SU-DHL-6 (cell line): ENCODE data around the gene SIK3.

ENCODE experiments used
- H2AFZ ChIP-seq: fragments of 200-600 bp; sonication (generic); 2 replicates; pipeline ENCODE4 v1.6.1; 2014; ENCODE audit warnings: low read depth, mild to moderate bottlenecking, moderate library complexity, mixed read lengths, antibody characterized with exemption, low read length; ENCODE audit not compliant: severe bottlenecking
- H3F3A ChIP-seq: fragments of 200-600 bp; shearing (Covaris generic); 2 replicates; pipeline ENCODE4 v1.6.0; 2016; ENCODE audit warnings: antibody characterized with exemption, mild to moderate bottlenecking; ENCODE audit not compliant: insufficient read depth
- H3K27ac ChIP-seq: fragments of 200-600 bp; sonication (generic); 2 replicates; pipeline ENCODE4 v1.5.1; 2016; ENCODE audit warnings: low read depth, mild to moderate bottlenecking, low read length, moderate library complexity, mixed read lengths
- H3K27me3 ChIP-seq: fragments of 200-600 bp; sonication (generic), shearing (Covaris generic); 2 replicates; pipeline ENCODE4 v1.6.0; 2014; ENCODE audit warnings: mild to moderate bottlenecking, low read length
- H3K36me3 ChIP-seq: fragments of 200-600 bp; sonication (generic); 2 replicates; pipeline ENCODE4 v1.6.1; 2014; ENCODE audit warnings: mild to moderate bottlenecking, low read length, mixed read lengths
- H3K4me2 ChIP-seq: fragments of 300-600, 200-600 bp; shearing (Covaris generic), sonication (generic); 2 replicates; pipeline ENCODE4 v1.6.0; 2014; ENCODE audit warnings: low read length, low read depth, mild to moderate bottlenecking; ENCODE audit not compliant: poor library complexity, severe bottlenecking
- H3K4me3 ChIP-seq: fragments of 200-600 bp; sonication (generic); 2 replicates; pipeline ENCODE4 v1.5.1; 2014; ENCODE audit warnings: antibody characterized with exemption, low read length, mild to moderate bottlenecking, mixed read lengths; ENCODE audit not compliant: insufficient read depth, poor library complexity, severe bottlenecking
- H3K79me2 ChIP-seq: fragments of 200-600 bp; sonication (generic); 2 replicates; pipeline ENCODE4 v1.6.1; 2014; ENCODE audit warnings: mild to moderate bottlenecking, low read length, moderate library complexity; ENCODE audit not compliant: insufficient read depth
- H3K9ac ChIP-seq: fragments of 200-600 bp; sonication (generic); 2 replicates; pipeline ENCODE4 v1.7.0; 2014; ENCODE audit warnings: mild to moderate bottlenecking, low read length
- H3K9me2 ChIP-seq: fragments of 200-600 bp; sonication (generic); replicated peaks from 2 replicates; pipeline ENCODE4 v1.6.1; 2014; ENCODE audit warnings: low read length; ENCODE audit not compliant: insufficient read depth
- H3K9me3 ChIP-seq: fragments of 200-600 bp; sonication (generic); 2 replicates; pipeline ENCODE4 v1.6.1; 2014; ENCODE audit warnings: low read length, mixed read lengths; ENCODE audit not compliant: insufficient read depth
- H4K20me1 ChIP-seq: fragments of 200-600 bp; sonication (generic); 2 replicates; pipeline ENCODE4 v1.6.1; 2014; ENCODE audit warnings: low read depth, mild to moderate bottlenecking, antibody characterized with exemption, low read length, moderate library complexity, mixed read lengths
- CTCF ChIP-seq: fragments of 200-600 bp; sonication (generic); IDR thresholded peaks from one replicate; pipeline ENCODE4 v1.5.1; 2017; ENCODE audit warnings: antibody characterized with exemption, mild to moderate bottlenecking, low read length, moderate library complexity; ENCODE audit not compliant: insufficient read depth, poor library complexity, severe bottlenecking
- EZH2phosphoT487 ChIP-seq: fragments of 200-600 bp; sonication (generic), shearing (Covaris generic); conservative IDR thresholded peaks from 2 replicates; pipeline ENCODE4 v1.6.1; 2018; ENCODE audit warnings: mild to moderate bottlenecking, antibody characterized with exemption, low read length, moderate library complexity, mixed read lengths

SIK3 gene

DNA sequence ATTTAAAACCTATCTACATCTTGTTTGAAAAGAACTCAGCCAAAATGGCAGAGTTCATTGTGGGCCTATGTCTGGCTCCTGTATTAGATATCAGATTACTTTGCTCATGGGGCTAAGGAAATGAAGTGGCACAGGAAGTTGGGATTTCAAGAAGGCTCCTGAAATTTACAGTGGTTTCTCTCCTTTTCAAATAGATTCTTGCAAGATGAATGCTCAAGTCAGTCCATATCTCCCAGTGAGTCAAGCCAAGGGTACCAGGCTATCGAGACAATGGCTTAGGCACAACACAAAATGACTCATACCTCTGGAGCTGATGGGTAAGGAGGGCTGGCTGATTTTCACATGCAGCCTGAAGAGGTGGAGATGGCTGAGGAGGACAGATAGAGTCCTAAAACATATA, 236.7 kb downstream of the SIK3 start:
- no peaks in the 10 kb centered on the region for H3F3A ChIP-seq
- H3K9me2 ChIP-seq = no peaks in the 10 kb centered on the region
- no peaks in the 10 kb centered on the region for H3K27me3 ChIP-seq
- TF ChIP-seq EZH2phosphoT487 (no peak), CTCF (no peak)
- H3K27ac ChIP-seq = no peak overlapping the region
- no peaks in the 10 kb centered on the region for H4K20me1 ChIP-seq
- no peaks in the 10 kb centered on the region for H3K79me2 ChIP-seq
- H3K4me3 ChIP-seq = no peak overlapping the region
- no peak overlapping the region for H3K4me2 ChIP-seq
- no peaks in the 10 kb centered on the region for H3K9me3 ChIP-seq
- no peak overlapping the region for H2AFZ ChIP-seq
- no peak overlapping the region for H3K9ac ChIP-seq
- no peaks in the 10 kb centered on the region for H3K36me3 ChIP-seq

DNA sequence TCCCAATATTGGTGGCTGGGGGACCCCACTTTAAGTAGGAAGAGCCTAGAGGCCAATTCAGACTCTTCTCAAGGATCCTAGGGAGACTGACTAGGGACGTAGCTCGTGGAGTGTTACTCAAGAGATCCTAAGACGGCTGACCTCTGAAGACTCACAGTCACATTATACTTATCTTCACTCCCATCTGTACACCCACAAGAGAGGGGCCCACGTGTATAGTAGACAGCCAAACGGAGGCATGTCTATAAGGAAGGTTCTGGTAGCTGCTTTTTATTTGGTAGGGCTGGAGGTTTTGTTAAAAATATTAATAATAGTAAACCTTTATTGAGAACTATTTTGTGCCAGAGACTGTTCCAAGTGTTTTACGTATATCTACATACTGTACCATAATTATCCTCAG, 237.9 kb downstream of the SIK3 start:
- Histone ChIP-seq H3K79me2 (no peaks in the 10 kb centered on the region), H3F3A (no peaks in the 10 kb centered on the region), H4K20me1 (no peaks in the 10 kb centered on the region), H3K36me3 (no peaks in the 10 kb centered on the region), H3K9me2 (no peaks in the 10 kb centered on the region), H3K4me3 (no peak overlapping the region), H3K27ac (no peak overlapping the region), H3K4me2 (no peak overlapping the region), H3K9me3 (no peaks in the 10 kb centered on the region), H3K9ac (no peak overlapping the region), H2AFZ (no peak overlapping the region), H3K27me3 (no peaks in the 10 kb centered on the region)
- no peak for TF ChIP-seq CTCF
- no peak for TF ChIP-seq EZH2phosphoT487

GRCh38 chr11:116859175-116859574, 239.1 kb downstream of the SIK3 start:
- no peaks in the 10 kb centered on the region for H3K9me2 ChIP-seq
- H3K9me3 ChIP-seq = no peaks in the 10 kb centered on the region
- H2AFZ ChIP-seq = no peak overlapping the region
- H3K9ac ChIP-seq = no peak overlapping the region
- no peaks in the 10 kb centered on the region for H4K20me1 ChIP-seq
- no peak overlapping the region for H3K4me2 ChIP-seq
- H3K27me3 ChIP-seq = no peaks in the 10 kb centered on the region
- H3K27ac ChIP-seq = no peak overlapping the region
- H3K4me3 ChIP-seq = no peak overlapping the region
- H3K36me3 ChIP-seq = no peaks in the 10 kb centered on the region
- no peak for TF ChIP-seq EZH2phosphoT487
- TF ChIP-seq CTCF = no peak
- no peaks in the 10 kb centered on the region for H3F3A ChIP-seq
- H3K79me2 ChIP-seq = no peaks in the 10 kb centered on the region

DNA sequence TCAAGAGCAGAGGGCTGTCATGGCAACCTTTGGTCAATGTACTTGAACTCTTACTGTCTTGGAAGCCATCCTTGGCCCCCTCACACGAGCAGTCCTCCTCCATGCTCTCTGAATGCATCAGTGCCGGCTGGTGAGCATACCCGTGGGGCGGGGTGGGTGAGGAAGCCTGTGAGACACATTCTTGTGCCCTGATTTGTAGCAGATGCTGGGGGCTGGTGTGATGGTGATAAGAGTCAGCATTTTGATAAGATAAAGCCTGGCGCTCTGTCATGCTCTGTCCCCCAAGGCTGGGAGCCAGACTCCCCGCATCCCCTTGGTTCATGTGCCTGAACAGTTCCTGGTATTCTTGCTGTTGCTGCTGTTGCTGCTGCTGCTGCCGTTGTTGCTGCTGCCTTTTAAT, 240.3 kb downstream of the SIK3 start:
- no peak overlapping the region for H3K9ac ChIP-seq
- TF ChIP-seq CTCF (no peak), EZH2phosphoT487 (no peak)
- no peaks in the 10 kb centered on the region for H3K36me3 ChIP-seq

More for the DNA sequence above, 240.3 kb downstream of the SIK3 start:
- H3K9me2 ChIP-seq = no peaks in the 10 kb centered on the region
- H3K9me3 ChIP-seq = no peaks in the 10 kb centered on the region
- H3K4me3 ChIP-seq = no peak overlapping the region
- H3F3A ChIP-seq = no peaks in the 10 kb centered on the region
- no peak overlapping the region for H2AFZ ChIP-seq
- no peak overlapping the region for H3K27ac ChIP-seq
- no peaks in the 10 kb centered on the region for H3K27me3 ChIP-seq
- H3K79me2 ChIP-seq = no peaks in the 10 kb centered on the region
- H4K20me1 ChIP-seq = no peaks in the 10 kb centered on the region
- no peak overlapping the region for H3K4me2 ChIP-seq
